22Rv1 (cell line): Measurements from ENCODE around the gene ZBTB32.

Source experiments
- H3K27ac ChIP-seq: fragments of 450-650 bp; 2 replicates; pipeline ENCODE4 v1.5.1; 2017
- ZFX ChIP-seq: fragments of 450-650 bp; IDR thresholded peaks from 2 replicates; pipeline ENCODE4 v1.6.1; 2017; ENCODE audit warnings: antibody characterized with exemption, borderline replicate concordance
- TF ChIP-seq, protein P1 (sequence below): fragments of 450-650 bp; IDR thresholded peaks from 2 replicates; pipeline ENCODE4 v1.5.1; 2017; ENCODE audit warnings: mild to moderate bottlenecking

ZBTB32 gene

DNA sequence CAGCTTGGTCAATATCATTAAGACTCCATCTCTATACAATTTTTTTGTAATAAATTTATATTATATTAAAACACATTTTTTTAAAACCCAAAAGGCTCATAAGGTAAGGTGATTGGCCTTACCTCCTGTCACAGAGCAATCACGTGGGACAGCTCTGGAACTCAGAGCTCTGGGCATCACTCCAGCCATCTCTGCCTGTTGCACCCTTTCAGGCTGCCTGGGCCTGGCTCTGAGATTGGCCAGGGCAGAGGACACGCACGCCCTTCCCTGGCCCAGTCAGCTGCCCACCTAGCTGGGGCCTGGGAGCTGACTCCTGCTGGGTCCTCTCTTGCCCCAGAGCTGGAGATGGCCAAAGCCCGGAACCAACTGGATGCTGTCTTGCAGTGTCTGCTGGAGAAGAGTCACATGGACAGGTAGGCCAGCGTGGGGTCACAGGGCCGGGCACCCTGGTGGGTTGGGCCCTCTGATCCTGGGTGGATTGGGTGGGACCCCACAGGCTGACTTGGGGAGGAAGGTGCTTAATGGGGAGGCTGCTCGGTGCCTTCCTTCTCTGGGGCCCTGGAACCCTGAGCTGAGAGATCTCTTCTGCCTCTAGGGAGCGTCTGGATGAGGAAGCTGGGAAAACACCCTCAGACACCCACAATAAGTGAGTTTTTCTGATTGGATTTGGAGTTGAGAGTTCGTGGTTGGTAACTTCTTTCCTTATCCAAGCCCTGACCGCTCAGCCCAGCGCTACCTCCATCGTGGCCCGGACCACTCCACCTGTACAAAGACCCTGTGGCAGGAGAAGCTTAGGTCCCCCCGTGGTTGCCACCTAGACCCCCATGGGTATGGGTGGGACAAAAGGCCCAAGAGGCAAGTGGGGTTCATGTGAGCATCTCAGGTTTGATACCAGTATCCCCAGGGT is 47.7 kb downstream of the ZBTB32 start:
- TF ChIP-seq, protein P1, sequence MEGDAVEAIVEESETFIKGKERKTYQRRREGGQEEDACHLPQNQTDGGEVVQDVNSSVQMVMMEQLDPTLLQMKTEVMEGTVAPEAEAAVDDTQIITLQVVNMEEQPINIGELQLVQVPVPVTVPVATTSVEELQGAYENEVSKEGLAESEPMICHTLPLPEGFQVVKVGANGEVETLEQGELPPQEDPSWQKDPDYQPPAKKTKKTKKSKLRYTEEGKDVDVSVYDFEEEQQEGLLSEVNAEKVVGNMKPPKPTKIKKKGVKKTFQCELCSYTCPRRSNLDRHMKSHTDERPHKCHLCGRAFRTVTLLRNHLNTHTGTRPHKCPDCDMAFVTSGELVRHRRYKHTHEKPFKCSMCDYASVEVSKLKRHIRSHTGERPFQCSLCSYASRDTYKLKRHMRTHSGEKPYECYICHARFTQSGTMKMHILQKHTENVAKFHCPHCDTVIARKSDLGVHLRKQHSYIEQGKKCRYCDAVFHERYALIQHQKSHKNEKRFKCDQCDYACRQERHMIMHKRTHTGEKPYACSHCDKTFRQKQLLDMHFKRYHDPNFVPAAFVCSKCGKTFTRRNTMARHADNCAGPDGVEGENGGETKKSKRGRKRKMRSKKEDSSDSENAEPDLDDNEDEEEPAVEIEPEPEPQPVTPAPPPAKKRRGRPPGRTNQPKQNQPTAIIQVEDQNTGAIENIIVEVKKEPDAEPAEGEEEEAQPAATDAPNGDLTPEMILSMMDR, result no peak
- no peak for TF ChIP-seq ZFX
- H3K27ac ChIP-seq, result no peak overlapping the region; the same call in 1 of the 2 replicates

DNA sequence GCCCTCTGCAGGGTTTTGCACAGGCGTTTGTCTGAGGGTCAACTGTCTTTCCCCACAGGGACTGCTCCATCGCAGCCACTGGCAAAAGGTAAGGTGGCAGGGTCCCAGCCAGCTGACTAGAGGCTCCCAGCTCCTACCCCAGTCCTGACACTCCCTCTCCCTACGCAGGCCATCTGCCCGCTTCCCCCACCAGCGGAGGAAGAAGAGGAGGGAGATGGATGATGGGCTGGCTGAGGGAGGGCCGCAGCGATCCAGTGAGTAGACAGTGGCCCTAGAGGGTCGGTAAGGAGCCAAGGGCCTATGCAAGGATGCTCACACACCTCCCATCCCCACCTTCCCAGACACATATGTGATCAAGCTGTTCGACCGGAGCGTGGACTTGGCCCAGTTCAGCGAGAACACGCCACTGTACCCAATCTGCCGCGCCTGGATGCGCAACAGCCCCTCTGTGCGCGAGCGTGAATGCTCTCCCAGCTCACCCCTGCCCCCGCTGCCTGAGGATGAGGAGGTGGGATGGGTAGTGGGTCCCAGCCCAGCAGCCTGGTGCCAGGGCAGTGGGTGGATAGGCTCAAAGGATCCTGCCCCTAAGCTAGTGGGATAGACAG is 48.5 kb downstream of the ZBTB32 start:
- peak overlapping the region; percentile 97; the same call in 1 of the 2 replicates for H3K27ac ChIP-seq
- TF ChIP-seq ZFX, result no peak
- TF ChIP-seq, protein P1, result no peak

DNA sequence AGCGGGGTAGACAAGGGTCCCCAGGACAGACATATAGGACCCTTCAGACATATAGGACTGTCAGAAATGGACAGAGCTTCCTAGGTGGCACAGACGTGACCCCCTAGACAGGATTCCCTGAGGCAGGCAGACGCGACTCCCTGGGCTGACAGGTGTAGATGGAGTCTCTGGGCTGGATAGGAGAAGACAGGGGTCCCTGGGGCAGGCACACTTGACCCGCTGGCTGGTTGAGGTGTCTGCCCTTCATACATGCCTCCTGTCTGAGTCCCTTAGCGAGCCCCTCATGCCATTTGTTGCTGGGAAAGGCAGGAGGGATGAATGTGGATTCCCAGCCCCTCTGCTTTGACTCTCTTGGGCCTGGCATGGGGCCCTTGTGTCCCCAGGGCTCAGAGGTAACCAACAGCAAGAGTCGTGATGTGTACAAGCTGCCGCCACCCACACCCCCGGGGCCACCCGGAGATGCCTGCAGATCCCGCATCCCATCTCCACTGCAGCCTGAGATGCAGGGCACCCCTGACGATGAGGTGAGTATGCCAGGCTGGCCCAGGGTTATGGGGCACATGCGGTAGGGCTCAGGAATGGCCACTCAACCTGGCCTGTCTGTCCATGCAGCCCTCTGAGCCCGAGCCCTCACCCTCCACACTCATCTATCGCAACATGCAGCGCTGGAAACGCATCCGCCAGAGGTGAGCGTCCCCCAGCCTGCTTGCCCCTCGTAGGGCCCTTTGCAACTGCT is 49.4 kb downstream of the ZBTB32 start:
- peak overlapping the region; percentile 97 for H3K27ac ChIP-seq
- TF ChIP-seq, protein P1, result no peak
- no peak for TF ChIP-seq ZFX

DNA sequence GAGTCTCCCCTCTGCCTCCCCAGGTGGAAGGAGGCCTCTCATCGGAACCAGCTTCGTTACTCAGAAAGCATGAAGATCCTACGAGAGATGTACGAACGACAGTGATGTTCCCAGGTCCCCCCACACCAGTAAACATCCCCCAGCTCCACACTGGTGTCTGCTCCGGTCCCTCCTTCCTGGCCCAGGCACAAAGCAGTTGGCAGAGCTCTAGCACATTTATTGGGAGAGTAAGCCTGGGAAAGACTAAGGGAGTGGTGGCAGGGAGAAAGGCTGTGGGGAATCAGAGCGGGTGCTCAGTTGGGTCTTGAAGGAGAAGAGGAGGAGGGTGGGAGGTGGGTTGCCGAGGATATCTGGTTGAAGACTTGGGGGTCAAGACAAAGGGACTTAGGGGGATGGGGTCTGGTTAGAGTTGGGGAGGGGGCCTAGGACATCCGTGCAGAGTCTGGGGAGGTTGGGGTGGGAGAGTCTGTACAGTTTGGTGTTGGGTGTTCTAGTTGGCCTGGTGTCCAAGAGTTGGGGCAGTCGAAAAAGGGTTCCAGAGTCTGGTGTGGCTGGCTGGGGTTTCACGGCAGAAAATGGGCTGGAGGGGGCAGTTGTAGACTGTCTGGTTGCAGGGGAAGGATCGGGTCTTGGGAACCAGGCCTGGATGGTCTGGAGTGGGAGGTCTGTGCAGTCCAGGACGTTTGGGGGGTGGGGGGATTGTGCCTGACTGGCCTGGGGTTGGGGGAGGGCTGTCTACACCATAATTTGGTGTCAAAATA is 50.2 kb downstream of the ZBTB32 start:
- peak overlapping the region; percentile 97 for H3K27ac ChIP-seq

DNA sequence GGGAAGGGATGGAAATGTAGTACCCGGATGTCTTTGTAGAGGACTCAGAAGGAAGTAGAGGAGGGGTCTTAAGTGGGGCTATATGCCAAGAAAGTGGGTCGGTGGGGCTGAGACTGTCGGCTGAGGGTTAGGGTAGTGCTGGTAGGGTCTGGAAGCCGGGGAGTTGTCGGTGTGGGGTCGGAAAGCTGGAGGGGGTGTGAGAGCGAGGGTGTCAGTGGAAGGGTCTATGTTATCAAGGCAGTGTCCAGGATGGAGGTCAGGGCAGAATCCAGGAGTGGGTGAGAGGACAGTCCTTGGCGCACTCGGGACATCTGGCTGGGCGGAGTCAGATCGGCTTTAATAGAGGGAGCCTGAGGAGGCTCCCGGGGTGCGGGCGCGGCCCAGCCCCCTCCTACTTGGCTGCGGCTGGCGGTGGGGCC is 50.8 kb downstream of the ZBTB32 start:
- no peak for TF ChIP-seq ZFX
- TF ChIP-seq, protein P1, result no peak
- peak overlapping the region; percentile 97 for H3K27ac ChIP-seq

More for the DNA sequence above, 50.2 kb downstream of the ZBTB32 start:
- no peak for TF ChIP-seq ZFX
- TF ChIP-seq, protein P1, result no peak

DNA sequence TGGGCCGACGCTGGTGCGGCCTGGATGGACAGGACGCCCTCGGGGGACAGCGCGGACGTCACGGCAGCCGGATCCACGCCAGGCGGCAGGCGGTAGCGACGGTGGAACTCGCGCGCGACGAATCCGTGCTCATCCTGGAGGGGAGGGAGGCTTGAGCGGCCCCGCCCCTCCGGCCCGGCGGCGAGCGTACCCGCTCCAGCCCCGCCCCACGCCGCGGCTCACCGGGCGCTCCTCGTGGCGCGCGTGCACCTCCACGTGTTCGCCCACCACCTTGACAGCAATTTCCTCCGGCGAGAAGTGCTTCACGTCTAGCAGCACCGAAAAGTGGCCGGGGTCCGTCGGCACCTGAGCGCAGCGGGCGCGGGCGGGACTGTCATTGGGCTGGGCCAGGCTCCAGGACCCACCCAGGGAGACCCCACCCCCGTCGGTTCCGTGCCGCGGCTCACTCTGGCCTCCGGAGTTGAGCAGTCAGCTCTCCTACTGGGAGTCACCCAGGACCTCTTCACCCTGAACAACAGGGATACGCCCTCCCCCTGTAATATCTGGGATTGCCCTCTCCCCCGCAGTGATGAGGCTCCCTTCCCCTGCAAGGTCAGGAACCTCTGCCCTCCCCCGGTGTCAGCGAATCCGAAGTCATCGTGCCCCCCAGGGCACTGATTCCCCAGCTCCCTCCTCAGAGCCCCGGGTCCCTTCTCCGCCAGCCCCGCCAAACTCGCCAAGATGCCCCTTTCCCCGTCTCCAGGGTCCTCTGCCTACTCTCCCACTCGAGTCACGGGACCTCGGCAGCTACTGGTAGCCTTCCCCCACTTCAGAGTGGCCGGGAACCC is 51.4 kb downstream of the ZBTB32 start:
- TF ChIP-seq, protein P1, result no peak
- no peak for TF ChIP-seq ZFX
- H3K27ac ChIP-seq, result peak overlapping the region; percentile 97
